ENCODE results near the gene ATR.

DNA sequence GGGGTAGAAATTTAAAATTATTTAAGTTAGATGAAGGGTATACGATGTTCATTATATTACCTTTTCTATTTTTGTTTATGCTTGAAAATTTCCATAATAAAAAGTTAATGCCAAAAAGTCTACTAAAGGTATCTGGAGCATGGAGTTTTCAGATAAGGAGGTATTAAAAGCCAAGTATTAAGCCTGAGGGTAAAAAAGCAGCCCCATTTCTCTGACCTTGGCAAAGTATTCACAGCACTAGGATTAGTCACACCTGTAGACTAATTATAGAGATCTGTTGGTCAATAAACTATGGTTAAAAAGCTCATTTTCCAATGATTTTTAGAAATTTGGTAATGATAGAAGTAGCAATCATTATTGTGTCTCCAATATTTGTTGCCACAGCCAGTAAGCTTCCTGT is 153.8 kb downstream of the ATR start:
- TF ChIP-seq POLR2A (IDR thresholded peaks at IDR 0.05): no peak
- TF ChIP-seq, protein P1, sequence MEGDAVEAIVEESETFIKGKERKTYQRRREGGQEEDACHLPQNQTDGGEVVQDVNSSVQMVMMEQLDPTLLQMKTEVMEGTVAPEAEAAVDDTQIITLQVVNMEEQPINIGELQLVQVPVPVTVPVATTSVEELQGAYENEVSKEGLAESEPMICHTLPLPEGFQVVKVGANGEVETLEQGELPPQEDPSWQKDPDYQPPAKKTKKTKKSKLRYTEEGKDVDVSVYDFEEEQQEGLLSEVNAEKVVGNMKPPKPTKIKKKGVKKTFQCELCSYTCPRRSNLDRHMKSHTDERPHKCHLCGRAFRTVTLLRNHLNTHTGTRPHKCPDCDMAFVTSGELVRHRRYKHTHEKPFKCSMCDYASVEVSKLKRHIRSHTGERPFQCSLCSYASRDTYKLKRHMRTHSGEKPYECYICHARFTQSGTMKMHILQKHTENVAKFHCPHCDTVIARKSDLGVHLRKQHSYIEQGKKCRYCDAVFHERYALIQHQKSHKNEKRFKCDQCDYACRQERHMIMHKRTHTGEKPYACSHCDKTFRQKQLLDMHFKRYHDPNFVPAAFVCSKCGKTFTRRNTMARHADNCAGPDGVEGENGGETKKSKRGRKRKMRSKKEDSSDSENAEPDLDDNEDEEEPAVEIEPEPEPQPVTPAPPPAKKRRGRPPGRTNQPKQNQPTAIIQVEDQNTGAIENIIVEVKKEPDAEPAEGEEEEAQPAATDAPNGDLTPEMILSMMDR (IDR thresholded peaks at IDR 0.05): no peak
